GM12878 (cell line): ENCODE measurements around the gene MST1R. TPM values are rescaled to one million over a fixed set of nuclear protein-coding genes. Genes with fewer than 3 reads are reported as not detected.

Experiments used
- CHD1 ChIP-seq: IDR thresholded peaks from 2 replicates; pipeline ENCODE4 v1.6.1; 2012; ENCODE audit warnings: low read depth, low read length, improper control_type of control experiment
- EP300 ChIP-seq, 2 experiments: fragments of 150-350 bp in 1 of 2; IDR thresholded peaks; 2 replicates each; pipeline ENCODE4 v1.6.1; 2011 to 2012; ENCODE audit warnings: low read depth in 2 of 2, low read length in 2 of 2, borderline replicate concordance in 1 of 2, improper control_type of control experiment in 1 of 2, inconsistent platforms in 1 of 2; ENCODE audit not compliant: control insufficient read depth in 1 of 2
- ESRRA ChIP-seq: IDR thresholded peaks from 2 replicates; pipeline ENCODE4 v1.6.1; 2012; ENCODE audit warnings: mild to moderate bottlenecking, low read length, improper control_type of control experiment
- FOXM1 ChIP-seq: IDR thresholded peaks from 2 replicates; pipeline ENCODE4 v1.6.1; 2012; ENCODE audit warnings: low read depth, mild to moderate bottlenecking, inconsistent platforms, low read length, moderate library complexity
- KDM1A ChIP-seq: fragments of 200-600 bp; sonication (generic); IDR thresholded peaks from 2 replicates; pipeline ENCODE4 v1.6.1; 2016; ENCODE audit warnings: borderline replicate concordance
- MYC ChIP-seq: IDR thresholded peaks from 2 replicates; pipeline ENCODE4 v1.6.1; 2011; ENCODE audit warnings: mild to moderate bottlenecking, low read length, moderate library complexity, inconsistent platforms; ENCODE audit not compliant: insufficient read depth, insufficient replicate concordance, insufficient read length, severe bottlenecking
- NBN ChIP-seq: fragments of 450-650 bp; IDR thresholded peaks from 2 replicates; pipeline ENCODE4 v1.6.1; 2016
- NFYA ChIP-seq: IDR thresholded peaks from 2 replicates; pipeline ENCODE4 v1.6.1; 2011; ENCODE audit warnings: low read depth, mild to moderate bottlenecking, low read length, improper control_type of control experiment, borderline replicate concordance
- NR2C1 ChIP-seq: fragments of 450-650 bp; IDR thresholded peaks from 2 replicates; pipeline ENCODE4 v1.6.1; 2017; ENCODE audit warnings: antibody characterized with exemption, mild to moderate bottlenecking, moderate library complexity
- NR2C2 ChIP-seq: IDR thresholded peaks from 2 replicates; pipeline ENCODE4 v1.6.1; 2011; ENCODE audit warnings: borderline replicate concordance, low read depth; ENCODE audit not compliant: control insufficient read depth, insufficient read length
- PAX5 ChIP-seq: IDR thresholded peaks from 2 replicates; pipeline ENCODE4 v1.6.1; 2011; ENCODE audit warnings: low read depth, low read length, borderline replicate concordance
- SMAD1 ChIP-seq: fragments of 450-650 bp; IDR thresholded peaks from 2 replicates; pipeline ENCODE4 v1.6.1; 2018; ENCODE audit warnings: mild to moderate bottlenecking, low read depth; ENCODE audit not compliant: partially characterized antibody
- SRF ChIP-seq, 2 experiments: IDR thresholded peaks; 2 replicates each; pipeline ENCODE4 v1.6.1; 2011; ENCODE audit warnings: low read depth in 2 of 2, low read length in 2 of 2, mild to moderate bottlenecking in 1 of 2, moderate library complexity in 1 of 2
- SUPT20H ChIP-seq: IDR thresholded peaks from 2 replicates; pipeline ENCODE4 v1.6.1; 2011; ENCODE audit warnings: low read depth, mild to moderate bottlenecking, low read length, moderate library complexity, borderline replicate concordance; ENCODE audit not compliant: control insufficient read depth
- TCF12 ChIP-seq: IDR thresholded peaks from 2 replicates; pipeline ENCODE4 v1.6.1; 2011; ENCODE audit warnings: low read depth, mild to moderate bottlenecking, low read length
- ZBTB40 ChIP-seq: fragments of 450-650 bp; IDR thresholded peaks from 2 replicates; pipeline ENCODE4 v1.6.1; 2016; ENCODE audit warnings: mild to moderate bottlenecking, moderate library complexity, borderline replicate concordance
- ZSCAN29 ChIP-seq: fragments of 450-650 bp; IDR thresholded peaks from 2 replicates; pipeline ENCODE4 v1.6.1; 2017; ENCODE audit warnings: mild to moderate bottlenecking, moderate library complexity
- polyA plus RNA-seq, 11 experiments: library from polyadenylated mRNA; depleted of rRNA in 4 of 11; unstranded in 6 of 11; stranded (reverse) in 5 of 11; fragments of >200 nt; fragmentation: Nextera tagmentation in 4 of 11; fragmentation: Illumina TruSeq in 1 of 11; extraction: Ambion mirVana in 4 of 11; extraction: Trizol in 1 of 11; gene quantifications; 1 replicate in 1 of 11; 2 replicates in 10 of 11; pipeline versions ENCODE4 v1.2.1 to v1.2.3, GENCODE V29; 2011 to 2016; ENCODE audit warnings: inconsistent platforms in 2 of 11, missing spikeins in 2 of 11, low read depth in 1 of 11
- total RNA-seq, 4 experiments: library from RNA; depleted of rRNA in 3 of 4; stranded (reverse); fragments of >200 nt in 3 of 4; fragmentation: Illumina TruSeq in 1 of 4; extraction: Trizol in 1 of 4; gene quantifications; 2 replicates each; pipeline versions ENCODE4 v1.2.1 to v1.2.3, GENCODE V29; 2013 to 2021
- TF ChIP-seq, protein P1 (sequence below): fragments of 450-650 bp; formaldehyde crosslinking; IDR thresholded peaks from 2 replicates; pipeline ENCODE4 v1.4.0; 2020; ENCODE audit warnings: mild to moderate bottlenecking, moderate library complexity
- TF ChIP-seq, protein P2 (sequence below): fragments of 450-650 bp; IDR thresholded peaks from 2 replicates; pipeline ENCODE4 v1.6.1; 2017; ENCODE audit warnings: mild to moderate bottlenecking

MST1R gene
- total and polyA plus RNA-seq, 10 of the 15 experiments (the other 5 are each of a cell fraction or from before 2014, with no cell fraction given), result 0.40 to 5.6 (median 1.2) TPM

DNA sequence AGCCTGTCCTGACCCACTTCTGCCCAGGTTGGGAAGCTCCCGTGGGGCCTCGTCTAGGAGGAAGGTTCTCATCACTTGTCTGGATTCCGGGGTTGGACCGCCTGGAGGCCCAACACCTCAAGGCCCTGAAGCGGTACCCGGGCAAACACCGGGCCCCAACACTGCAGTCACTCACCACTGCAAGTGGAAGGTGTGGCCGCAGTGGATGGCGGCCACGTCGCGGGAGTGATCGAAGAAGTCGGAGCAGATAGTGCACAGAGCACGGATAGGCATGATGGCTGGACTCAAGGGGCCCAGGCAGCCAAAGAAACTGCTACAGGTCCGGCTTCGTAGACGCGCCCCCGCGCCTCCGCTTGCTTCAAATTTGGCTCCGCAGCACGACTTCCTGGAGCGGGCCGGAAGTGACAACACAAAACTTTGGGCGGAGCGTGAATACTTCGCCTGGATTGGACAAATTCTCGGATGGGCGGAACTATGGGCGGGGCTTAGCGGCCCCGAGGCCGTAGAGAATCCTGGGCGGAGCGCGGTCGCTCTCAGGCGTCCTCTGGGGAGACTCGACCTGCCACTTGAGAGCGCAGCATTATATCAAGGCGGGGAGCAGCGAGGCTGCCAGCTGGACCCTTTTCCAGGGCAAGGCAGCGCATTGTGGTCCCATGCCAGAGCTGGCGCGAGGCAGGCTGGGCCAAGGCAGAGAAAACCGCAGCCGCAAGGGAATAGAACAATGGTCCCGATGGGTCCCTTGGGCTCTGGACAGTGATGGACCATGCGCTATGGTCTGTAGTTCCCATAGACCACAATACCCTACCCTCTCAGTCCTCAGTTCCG lies 47.3 kb downstream of the MST1R start, which contains the start of gene TRAIP (continued):
- TF ChIP-seq NBN, result peak; percentile 68; the same call in 1 of the 2 replicates
- peak; percentile 97 for TF ChIP-seq ZBTB40
- no peak for TF ChIP-seq SUPT20H
- no peak for TF ChIP-seq NR2C1
- TF ChIP-seq FOXM1, result no peak
- TF ChIP-seq ZSCAN29, result no peak
- TF ChIP-seq ESRRA, result no peak
- TF ChIP-seq NFYA, result no peak
- TF ChIP-seq TCF12, result no peak
- no peak for TF ChIP-seq NR2C2
- TF ChIP-seq CHD1, result no peak
- TF ChIP-seq KDM1A, result no peak
- no peak for TF ChIP-seq EP300 (IDR thresholded peaks at IDR 0.05; ENCODE audit: borderline replicate concordance in 1 of 2, control insufficient read depth in 1 of 2, low read depth in 2 of 2, low read length in 2 of 2)
- TF ChIP-seq SRF (IDR thresholded peaks at IDR 0.05; ENCODE audit: low read depth in 2 of 2, low read length in 2 of 2), result no peak
- TF ChIP-seq, protein P1, sequence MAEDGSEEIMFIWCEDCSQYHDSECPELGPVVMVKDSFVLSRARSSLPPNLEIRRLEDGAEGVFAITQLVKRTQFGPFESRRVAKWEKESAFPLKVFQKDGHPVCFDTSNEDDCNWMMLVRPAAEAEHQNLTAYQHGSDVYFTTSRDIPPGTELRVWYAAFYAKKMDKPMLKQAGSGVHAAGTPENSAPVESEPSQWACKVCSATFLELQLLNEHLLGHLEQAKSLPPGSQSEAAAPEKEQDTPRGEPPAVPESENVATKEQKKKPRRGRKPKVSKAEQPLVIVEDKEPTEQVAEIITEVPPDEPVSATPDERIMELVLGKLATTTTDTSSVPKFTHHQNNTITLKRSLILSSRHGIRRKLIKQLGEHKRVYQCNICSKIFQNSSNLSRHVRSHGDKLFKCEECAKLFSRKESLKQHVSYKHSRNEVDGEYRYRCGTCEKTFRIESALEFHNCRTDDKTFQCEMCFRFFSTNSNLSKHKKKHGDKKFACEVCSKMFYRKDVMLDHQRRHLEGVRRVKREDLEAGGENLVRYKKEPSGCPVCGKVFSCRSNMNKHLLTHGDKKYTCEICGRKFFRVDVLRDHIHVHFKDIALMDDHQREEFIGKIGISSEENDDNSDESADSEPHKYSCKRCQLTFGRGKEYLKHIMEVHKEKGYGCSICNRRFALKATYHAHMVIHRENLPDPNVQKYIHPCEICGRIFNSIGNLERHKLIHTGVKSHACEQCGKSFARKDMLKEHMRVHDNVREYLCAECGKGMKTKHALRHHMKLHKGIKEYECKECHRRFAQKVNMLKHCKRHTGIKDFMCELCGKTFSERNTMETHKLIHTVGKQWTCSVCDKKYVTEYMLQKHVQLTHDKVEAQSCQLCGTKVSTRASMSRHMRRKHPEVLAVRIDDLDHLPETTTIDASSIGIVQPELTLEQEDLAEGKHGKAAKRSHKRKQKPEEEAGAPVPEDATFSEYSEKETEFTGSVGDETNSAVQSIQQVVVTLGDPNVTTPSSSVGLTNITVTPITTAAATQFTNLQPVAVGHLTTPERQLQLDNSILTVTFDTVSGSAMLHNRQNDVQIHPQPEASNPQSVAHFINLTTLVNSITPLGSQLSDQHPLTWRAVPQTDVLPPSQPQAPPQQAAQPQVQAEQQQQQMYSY (CRISPR knock-in tag), result no peak
- no peak for TF ChIP-seq MYC
- TF ChIP-seq SMAD1, result no peak
- TF ChIP-seq, protein P2, sequence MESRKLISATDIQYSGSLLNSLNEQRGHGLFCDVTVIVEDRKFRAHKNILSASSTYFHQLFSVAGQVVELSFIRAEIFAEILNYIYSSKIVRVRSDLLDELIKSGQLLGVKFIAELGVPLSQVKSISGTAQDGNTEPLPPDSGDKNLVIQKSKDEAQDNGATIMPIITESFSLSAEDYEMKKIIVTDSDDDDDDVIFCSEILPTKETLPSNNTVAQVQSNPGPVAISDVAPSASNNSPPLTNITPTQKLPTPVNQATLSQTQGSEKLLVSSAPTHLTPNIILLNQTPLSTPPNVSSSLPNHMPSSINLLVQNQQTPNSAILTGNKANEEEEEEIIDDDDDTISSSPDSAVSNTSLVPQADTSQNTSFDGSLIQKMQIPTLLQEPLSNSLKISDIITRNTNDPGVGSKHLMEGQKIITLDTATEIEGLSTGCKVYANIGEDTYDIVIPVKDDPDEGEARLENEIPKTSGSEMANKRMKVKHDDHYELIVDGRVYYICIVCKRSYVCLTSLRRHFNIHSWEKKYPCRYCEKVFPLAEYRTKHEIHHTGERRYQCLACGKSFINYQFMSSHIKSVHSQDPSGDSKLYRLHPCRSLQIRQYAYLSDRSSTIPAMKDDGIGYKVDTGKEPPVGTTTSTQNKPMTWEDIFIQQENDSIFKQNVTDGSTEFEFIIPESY, result no peak
- no peak for TF ChIP-seq PAX5
